ENCODE results near the gene OS9.

GRCh38 chr12:57766464-57767304 is 72.8 kb downstream of the OS9 start, which contains the start of gene CYP27B1:
- TF ChIP-seq CTCF (IDR thresholded peaks at IDR 0.05; ENCODE audit: extremely low read depth in 1 of 2, insufficient read depth in 1 of 2, low read depth in 1 of 2, low read length in 2 of 2) = no peak
- TF ChIP-seq FOS (IDR thresholded peaks at IDR 0.05; ENCODE audit: borderline replicate concordance, insufficient read depth, low read length) = no peak
- no peak for TF ChIP-seq POLR2A (IDR thresholded peaks at IDR 0.05; ENCODE audit: low read depth, low read length)
- no peak for TF ChIP-seq JUN (IDR thresholded peaks at IDR 0.05; ENCODE audit: borderline replicate concordance, insufficient read depth, insufficient read length, low read depth)
- TF ChIP-seq MAX (IDR thresholded peaks at IDR 0.05; ENCODE audit: insufficient read depth, insufficient read length) = no peak
- TF ChIP-seq EZH2 (IDR thresholded peaks at IDR 0.05; ENCODE audit: borderline replicate concordance, low read depth, low read length, severe bottlenecking) = no peak
- no peak for TF ChIP-seq POLR2AphosphoS5 (IDR thresholded peaks at IDR 0.05; ENCODE audit: insufficient read depth, low read depth, low read length)
- peak; percentile 61 for TF ChIP-seq GATA2 (IDR thresholded peaks at IDR 0.05; ENCODE audit: insufficient read depth, insufficient read length, low read depth, low read length)
- TF ChIP-seq MYC (IDR thresholded peaks at IDR 0.05; ENCODE audit: low read depth, low read length) = no peak
